ENCODE results near the gene PIK3CD.
A peak's percentile ranks its signal among the peaks of the same experiment; 100 is the strongest.

PIK3CD gene

DNA sequence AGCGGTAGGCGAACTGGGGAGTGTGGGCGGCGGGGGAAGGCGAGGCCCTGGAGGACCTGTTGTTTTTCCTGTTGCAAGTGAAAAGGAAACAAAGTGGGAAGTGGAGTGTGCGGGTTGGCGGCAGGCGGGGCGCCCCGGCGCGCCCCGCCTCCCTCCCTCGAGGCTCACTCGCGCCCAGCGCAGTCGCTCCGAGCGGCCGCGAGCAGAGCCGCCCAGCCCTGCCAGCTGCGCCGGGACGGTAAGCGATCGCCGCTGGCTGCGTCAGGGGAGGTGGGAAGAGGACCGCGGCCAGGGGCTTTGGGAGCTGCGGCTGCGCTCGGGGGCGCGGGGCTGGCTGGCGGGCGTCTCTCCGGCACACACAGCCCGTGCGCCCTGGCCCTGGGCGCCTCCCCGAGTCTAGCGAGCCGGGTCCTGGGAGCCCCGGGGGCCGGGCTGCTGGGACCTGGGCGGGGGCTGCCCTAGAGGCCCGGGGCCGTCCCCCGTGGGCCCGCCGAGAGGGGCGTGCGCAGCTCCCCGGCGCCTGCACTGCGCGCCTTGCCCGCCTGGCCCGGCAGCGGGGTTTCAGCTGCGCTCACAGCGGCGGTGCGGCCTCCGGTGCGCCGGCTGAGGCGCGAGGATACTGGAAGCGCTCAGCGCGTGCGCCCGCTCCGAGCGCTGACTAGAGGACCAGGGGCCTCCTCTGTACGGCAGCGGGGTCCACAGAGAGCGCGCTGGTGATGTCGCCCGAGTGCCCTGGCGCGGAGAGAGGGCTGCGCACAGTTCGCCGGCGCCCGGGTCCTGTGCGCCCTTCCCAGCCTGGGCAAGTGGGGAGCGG is at the start of gene PIK3CD:
Gene PIK3CD, plus strand, starts transcription at position 167 of the 814 bp plus-strand sequence. CDS start 58,725 bp downstream, outside the sequence.
- no peak for DNase-seq (ENCODE audit: low spot score)

DNA sequence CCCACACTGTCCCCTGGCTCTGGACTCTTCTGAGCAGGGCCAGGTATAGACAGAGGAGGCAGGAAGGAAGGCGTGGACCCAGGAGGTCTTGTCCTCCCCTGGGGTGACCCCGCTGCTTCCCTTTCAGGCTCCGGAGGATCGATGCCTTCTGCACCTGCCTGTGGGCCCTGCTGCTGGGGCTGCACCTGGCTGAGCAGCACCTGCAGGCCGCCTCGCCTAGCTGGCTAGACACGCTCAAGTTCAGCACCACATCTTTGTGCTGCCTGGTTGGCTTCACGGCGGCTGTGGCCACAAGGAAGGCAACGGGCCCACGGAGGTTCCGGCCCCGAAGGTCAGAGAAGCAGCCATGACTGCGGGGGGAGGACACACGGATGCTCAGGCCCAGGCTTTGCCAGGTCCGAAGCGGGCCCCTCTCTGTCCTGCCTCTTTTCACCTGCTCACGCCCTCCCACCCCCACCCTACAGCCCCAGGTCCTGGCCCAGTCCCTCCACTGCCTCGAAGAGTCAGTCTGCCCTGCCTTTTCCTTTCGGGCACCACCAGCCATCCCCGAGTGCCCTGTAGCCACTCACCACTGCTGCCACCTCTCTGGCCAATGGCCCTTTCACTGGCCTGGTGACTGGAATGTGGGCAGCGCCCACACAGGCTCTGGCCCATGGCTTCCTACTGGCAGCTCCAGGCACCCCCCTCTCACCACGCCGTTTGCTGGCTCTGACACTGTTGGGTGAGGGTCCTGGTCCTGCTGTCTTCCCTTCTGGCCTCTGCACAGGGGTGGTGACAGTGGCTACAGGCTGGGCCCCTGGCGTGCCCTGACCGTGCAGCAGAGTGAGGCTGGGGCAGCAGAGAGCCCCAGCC is 49.4 kb upstream of the PIK3CD start:
- DNase-seq (ENCODE audit: low spot score) = no peak

- DNase-seq (ENCODE audit: low spot score) = no peak
Measured at GRCh38 chr1:9602794-9603167, 48.8 kb upstream of the PIK3CD start.

- no peak for DNase-seq (ENCODE audit: low spot score)
Measured at GRCh38 chr1:9603307-9603706, 48.2 kb upstream of the PIK3CD start.

GRCh38 chr1:9603766-9604753 is 47.5 kb upstream of the PIK3CD start:
- DNase-seq (ENCODE audit: low spot score) = no peak

DNA sequence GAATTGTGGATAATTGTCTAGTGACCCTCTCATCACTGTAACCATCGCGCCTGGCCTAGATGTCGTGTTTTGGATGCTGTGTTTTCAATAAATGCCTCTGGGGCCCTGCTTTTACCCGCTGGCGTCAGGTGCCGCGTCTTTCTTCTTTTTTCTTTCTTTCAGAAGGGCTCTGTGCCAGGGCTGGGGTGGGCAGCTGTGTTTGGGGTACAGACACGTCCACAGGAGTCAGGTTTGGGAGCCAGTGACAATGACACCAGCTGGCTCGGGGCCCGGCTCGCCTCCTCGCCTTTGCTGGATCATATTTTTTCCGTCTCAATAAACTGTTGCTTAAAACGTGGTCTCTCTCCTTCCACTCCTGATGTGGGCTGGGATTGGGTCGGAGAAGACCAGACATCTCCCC is 46.7 kb upstream of the PIK3CD start:
- DNase-seq (ENCODE audit: low spot score) = no peak

DNA sequence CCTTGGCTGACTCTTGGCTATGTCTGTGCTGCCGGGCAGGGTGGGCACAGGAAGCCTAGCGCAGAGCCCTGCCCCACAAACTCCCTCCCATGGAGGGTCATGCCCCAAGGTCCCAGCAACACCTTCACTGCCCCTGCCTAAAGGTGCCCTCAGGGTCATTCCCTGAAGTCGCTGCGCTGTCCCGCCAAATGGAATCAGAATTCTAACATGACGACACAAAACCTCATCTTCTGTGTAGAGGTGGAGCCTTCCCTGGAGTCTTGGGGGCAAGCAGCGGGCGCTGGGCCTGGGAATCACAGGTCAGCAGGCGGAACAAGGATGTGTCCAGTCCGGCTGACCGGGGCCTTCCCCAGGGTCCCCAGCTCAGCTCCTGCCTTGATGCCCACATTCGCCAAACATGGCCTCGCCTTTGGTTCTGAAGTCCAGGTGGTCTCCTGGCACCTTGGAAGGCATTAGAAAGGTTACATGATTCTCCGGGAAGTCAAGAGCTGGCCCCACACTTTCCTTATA is 45.5 kb upstream of the PIK3CD start:
- DNase-seq (ENCODE audit: low spot score) = no peak

DNA sequence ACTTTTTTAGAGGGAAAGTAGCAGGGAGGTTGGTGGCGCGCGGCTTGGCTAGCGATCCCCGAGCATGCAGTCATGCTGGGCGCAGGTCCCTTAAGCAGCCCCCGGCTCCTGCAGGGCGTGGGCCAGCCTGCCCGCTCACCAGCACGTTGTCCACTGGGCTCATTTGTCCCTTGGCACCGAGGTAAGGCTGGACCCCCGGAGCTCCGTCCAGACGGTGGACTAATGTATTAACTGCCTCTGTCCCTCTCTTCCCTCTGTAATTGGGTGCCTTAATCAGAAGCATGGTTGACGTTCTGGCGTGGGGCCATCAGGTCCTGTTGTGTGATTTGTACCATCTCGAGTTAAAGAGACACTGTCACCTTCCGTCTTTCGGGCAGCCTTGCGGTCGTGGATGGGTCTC is 45.1 kb upstream of the PIK3CD start:
- DNase-seq (ENCODE audit: low spot score) = peak; percentile 42

DNA sequence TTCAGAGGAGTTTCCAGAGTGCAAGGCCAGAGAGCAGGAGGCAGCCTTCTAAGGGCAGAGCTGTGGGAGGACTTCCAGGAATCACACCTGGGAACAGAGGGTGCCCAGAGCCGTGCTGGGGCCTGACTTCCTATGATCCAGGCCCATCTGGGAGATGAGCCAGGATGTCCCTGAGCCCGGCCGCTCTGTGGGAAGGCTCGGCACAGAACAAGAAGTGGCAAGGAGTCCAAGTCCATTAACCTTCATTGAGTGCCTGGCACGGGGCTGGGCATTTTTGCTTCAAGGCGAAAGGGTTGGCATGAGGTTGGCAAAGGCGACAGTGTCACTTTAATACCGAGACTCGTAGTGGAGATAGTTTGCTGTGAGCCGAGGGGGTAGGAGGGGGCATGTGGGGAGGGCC is 44.6 kb upstream of the PIK3CD start:
- peak; percentile 88 for DNase-seq (ENCODE audit: low spot score)

- no peak for DNase-seq (ENCODE audit: low spot score)
Measured at GRCh38 chr1:9607352-9607751, 44.2 kb upstream of the PIK3CD start.

DNA sequence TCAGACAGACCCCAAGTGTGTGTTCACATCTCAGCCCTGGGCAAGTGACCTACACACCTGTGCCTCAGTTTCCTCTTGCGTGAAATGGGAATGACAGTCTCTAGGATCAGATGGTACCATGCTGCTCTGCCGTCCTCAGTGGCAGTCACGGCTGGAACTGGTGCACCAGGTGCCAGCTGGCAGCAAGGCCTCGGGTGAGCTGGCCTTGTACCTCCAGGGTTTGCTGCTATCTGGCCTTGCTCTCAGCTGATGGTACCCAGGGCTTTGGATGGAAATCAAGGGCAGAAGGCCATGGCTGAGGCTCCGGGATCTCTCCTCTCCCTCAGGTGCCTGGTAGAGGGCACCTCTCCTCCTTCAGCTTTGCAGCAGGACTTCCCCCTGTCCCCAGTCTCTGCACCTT is 41.5 kb upstream of the PIK3CD start:
- no peak for DNase-seq (ENCODE audit: low spot score)

DNA sequence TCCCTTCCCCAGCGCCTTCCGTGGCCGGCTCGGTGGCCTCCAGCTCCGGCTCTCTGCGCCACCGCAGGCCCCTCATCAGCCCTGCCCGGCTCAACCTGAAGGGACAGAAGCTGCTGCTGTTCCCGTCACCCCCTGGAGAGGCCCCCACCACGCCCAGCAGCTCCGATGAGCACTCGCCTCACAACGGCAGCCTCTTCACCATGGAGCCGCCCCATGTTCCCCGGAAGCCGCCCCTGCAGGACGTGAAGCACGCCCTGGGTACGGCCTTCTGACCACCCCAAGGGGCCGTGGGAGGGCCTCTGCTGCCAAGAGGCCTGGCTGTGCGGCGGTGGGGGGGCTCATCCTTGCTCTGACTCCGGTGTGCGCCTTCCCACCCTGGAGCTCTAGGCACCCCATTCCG is 41.0 kb upstream of the PIK3CD start:
- DNase-seq (ENCODE audit: low spot score) = no peak

GRCh38 chr1:9611716-9612115 is 39.8 kb upstream of the PIK3CD start:
- no peak for DNase-seq (ENCODE audit: low spot score)

DNA sequence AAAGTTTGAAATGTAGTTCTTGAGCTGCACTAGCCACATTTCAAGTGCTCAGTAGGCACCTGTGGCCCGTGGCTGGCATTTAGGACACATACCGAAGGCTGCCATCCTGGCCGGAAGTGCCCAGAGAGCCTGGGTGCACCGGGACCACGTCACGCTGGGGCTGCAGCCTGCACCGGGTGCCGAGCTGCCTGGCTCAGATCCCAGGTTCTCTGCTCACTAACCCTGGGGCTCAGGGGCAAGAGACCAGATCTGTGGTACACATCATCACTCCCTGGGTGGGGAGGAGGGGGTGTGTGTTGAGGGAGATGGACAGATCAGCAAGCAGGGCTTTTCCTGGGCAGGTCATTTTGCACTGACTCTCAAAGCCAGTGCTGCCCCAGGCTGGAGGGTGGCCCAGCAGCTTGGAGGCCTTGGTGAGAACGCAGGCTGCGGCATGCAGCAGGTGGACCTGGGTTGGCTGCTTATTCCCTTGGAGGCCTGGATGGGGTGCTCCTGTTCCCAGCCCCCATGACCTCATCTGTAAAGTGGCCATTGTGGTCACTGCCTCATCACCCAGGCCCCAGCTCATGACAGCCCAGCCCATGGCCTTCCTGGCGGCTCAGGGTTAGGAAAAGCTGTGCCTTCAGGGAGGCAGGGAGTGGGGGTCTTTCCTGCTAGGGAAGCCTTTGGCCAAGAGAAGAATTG is 39.2 kb upstream of the PIK3CD start:
- DNase-seq (ENCODE audit: low spot score) = no peak

GRCh38 chr1:9612871-9613624 is 38.5 kb upstream of the PIK3CD start:
- DNase-seq (ENCODE audit: low spot score) = no peak

DNA sequence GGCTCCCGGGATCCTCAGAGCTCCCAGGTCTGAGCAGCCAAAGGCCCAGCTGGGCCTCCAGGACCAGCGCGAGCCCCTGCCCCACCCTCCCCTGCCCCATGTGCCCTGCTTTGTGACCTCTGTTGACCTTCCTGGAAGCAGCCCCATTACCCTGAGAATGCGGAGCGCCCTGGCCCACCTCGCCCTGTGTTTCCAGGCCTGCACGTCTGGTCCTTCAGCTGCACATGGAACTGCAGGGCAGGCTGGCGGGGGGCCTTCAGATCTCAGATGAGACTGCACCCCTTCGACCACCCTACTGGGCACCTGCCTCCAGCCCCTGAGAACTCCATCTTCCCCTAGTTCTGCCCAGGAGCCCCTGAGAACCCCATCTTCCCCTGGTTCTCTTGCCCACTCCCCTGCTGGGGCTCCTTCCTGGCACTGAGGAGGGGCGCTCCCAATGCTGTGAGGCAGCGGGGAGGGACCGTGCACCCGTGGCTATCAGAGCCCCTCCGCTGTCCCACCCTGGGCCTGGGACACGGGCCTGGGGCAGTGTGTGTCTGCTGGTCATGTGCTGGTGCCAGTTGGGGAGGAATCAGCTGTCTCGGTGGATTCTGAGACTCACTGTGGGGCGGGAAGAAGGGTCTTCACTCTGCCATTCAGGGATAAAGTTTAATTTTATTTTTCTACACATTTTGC is 37.8 kb upstream of the PIK3CD start:
- DNase-seq (ENCODE audit: low spot score) = no peak

DNA sequence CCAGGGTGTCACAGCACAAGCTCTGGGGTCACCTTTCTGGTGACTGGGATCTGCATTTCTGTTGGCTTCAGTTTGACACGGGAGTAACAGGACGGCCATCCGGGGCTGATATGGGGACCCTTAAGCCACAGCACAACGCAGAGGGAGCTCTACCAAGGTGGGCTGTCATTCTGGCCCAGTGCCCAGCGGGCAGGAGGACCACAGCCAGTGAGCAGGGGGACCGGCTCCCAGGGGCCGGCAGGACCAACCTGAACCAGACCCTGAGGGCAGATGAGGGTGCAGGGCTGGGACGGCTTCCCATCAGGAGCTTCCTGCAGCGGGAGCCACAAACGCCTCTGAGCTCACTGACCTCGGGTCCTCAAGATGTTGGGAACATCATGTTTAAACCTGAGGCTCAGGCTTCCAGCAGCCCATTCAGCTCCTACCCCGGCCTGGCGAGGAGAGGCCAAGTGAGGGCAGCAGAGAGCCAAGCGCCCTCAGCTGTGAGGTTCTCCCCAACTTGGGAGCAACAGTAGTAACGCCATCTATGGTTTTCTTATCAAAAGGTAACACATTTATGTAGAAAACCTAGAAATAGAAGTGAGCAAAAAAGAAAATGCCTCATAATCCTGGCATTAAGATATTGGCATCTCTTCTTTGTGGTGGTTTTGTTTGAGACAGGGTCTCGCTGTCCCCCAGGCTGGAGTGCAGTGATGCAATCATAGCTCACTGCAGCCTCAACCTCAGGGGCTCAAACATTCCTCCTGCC is 36.0 kb upstream of the PIK3CD start:
- peak; percentile 80 for DNase-seq (ENCODE audit: low spot score)

DNA sequence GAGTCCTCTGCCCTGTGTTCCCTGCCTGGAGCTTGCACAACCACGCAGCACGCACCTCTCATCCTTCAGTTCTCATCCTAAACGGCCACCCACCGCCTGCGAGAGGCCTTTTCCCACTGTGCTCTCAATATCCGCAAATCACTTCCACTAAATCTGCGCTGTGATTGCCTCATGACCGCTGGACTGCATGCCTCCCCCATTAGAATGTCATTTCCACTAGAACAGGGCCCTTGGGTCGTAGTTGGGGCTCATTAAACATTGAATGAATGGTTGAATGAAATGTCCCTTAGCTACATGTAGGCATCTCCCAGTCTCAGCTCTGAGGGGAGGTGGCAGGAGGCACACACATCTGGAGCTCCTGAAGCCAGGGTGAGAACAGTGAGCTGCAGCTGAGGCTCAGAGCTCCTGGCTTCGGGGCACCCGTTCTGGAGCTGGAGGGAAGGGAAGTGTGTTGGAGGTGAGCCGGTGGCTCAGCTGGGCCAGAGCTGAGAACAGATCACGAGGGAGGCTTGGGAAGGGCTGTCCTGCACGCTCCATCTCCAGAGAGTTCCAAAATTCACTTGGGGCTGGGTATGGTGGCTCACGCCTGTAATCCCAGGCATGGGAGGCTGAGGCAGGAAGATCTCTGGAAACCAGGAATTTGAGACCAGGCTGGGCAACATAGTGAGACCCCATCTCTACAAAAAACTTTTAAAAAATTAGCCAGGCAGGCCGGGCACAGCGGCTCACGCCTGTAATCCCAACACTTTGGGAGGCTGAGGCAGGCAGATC is 32.4 kb upstream of the PIK3CD start:
- peak; percentile 57 for DNase-seq (ENCODE audit: low spot score)

Data from cerebellar cortex (tissue), 1 donor.